KOPT-K1 (cell line): ENCODE measurements around the gene SLC37A4.

Experiments used
- H3K27ac ChIP-seq: fragments of 200-600 bp; sonication (generic); 2 replicates; pipeline ENCODE4 v1.5.1; 2016; ENCODE audit warnings: antibody characterized with exemption, mild to moderate bottlenecking, low read depth, low read length; ENCODE audit not compliant: poor library complexity, severe bottlenecking
- H3K36me3 ChIP-seq: fragments of 200-600 bp; sonication (generic); 2 replicates; pipeline ENCODE4 v1.5.1; 2017; ENCODE audit warnings: antibody characterized with exemption, mild to moderate bottlenecking, low read length, moderate library complexity; ENCODE audit not compliant: insufficient read depth
- H3K9me3 ChIP-seq: fragments of 200-600 bp; sonication (generic); 2 replicates; pipeline ENCODE4 v1.5.1; 2017; ENCODE audit warnings: antibody characterized with exemption, low read length, mild to moderate bottlenecking; ENCODE audit not compliant: insufficient read depth, poor library complexity, severe bottlenecking

SLC37A4 gene

GRCh38 chr11:118980191-118980881 lies 50.3 kb downstream of the SLC37A4 start:
- Histone ChIP-seq H3K36me3 (no peaks in the 10 kb centered on the region), H3K27ac (no peak overlapping the region), H3K9me3 (no peaks in the 10 kb centered on the region)

GRCh38 chr11:118979434-118979833 lies 51.2 kb downstream of the SLC37A4 start:
- Histone ChIP-seq H3K9me3 (no peaks in the 10 kb centered on the region), H3K36me3 (no peaks in the 10 kb centered on the region), H3K27ac (no peak overlapping the region)

GRCh38 chr11:118975771-118976709 lies 54.6 kb downstream of the SLC37A4 start:
- H3K27ac ChIP-seq, result no peak overlapping the region
- no peaks in the 10 kb centered on the region for H3K36me3 ChIP-seq
- no peaks in the 10 kb centered on the region for H3K9me3 ChIP-seq
